ENCODE results near the gene PCDHGC3. TPM values are rescaled to one million over a fixed set of nuclear protein-coding genes. Genes with fewer than 3 reads are reported as not detected.

Gene PCDHGC3
- total RNA-seq, 1 donor from 2014 or later: 0.07 TPM

DNA sequence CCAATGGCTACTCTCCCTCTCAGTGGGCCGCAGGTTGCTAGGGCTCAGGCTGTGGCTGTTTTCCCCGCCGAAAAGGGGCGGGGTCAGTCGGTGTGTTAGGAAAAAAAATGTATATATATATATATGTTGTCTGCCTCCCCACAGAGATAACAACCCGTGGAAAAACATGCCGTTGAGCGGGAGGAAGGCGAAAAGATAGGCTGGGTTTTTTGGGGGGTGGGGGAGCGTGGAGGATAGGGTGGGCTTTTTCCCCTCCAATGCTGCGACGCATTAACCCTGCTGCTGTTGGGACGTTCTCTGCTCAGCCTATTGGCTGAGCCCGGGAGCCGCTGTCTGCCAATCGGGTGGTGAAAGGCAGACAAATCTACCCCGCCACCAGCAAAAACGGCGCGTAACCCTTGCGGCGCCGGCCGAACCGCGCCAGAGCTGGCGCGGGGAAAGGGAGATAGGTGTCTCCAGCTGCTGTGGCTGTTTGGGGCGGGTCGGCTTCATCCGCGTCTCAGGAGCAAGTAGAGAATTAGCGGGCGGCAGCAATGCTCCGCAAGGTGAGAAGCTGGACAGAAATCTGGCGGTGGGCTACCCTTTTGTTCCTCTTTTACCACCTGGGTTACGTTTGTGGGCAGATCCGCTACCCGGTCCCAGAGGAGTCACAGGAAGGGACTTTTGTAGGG lies 9.0 kb downstream of the PCDHGC3 start, which contains the start of gene PCDHGC4:
TSS of gene PCDHGC4 (plus strand) at position 390 of the 671 bp plus-strand sequence. CDS start at position 534, 144 bp downstream.
- intact Hi-C loops (cut with micrococcal nuclease): no loop called here

DNA sequence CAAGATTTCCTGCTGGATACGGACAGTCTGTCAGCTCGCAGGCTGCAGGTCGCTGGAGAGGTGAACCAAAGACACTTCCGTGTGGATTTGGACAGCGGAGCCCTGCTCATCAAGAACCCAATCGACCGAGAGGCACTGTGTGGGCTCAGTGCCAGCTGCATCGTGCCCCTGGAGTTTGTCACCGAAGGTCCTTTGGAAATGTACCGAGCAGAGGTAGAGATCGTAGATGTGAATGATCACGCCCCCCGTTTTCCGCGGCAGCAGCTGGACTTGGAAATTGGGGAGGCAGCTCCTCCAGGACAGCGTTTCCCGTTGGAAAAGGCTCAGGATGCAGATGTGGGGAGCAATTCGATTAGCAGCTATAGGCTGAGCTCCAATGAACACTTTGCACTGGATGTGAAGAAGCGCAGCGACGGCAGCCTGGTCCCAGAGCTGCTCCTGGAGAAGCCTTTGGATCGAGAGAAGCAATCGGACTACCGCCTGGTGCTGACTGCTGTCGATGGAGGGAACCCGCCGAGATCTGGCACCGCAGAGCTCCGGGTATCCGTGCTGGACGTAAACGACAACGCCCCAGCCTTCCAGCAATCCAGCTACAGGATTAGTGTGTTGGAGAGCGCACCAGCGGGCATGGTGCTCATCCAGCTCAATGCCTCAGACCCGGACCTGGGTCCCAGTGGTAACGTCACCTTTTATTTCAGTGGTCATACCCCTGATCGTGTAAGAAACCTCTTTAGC lies 9.7 kb downstream of the PCDHGC3 start:
- intact Hi-C loops (cut with micrococcal nuclease): no loop called here

DNA sequence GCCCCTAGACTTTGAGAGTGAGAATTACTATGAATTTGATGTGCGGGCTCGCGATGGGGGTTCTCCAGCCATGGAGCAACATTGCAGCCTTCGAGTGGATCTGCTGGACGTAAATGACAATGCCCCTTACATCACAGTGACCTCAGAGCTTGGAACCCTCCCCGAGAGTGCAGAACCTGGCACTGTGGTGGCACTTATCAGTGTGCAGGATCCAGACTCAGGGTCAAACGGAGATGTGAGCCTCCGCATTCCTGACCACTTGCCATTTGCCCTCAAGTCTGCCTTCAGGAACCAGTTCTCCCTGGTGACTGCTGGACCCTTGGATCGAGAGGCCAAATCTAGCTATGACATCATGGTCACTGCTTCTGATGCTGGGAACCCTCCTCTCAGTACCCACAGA lies 10.3 kb downstream of the PCDHGC3 start:
- intact Hi-C loops (cut with micrococcal nuclease): no loop called here

DNA sequence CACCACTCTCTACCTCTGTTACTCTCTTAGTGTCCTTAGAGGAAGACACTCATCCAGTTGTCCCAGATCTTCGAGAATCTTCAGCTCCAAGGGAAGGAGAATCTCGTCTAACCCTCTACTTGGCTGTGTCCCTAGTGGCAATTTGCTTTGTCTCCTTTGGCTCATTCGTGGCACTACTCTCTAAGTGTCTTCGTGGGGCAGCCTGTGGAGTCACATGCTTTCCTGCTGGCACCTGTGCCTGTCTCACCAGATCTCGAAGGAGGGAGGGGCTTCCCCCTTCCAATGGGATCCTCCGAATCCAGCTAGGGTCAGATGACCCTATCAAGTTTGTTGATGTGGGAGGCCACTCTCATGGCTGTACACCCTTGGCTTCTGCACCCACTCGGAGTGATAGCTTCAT lies 11.4 kb downstream of the PCDHGC3 start:
- intact Hi-C loops (cut with micrococcal nuclease): no loop called here

DNA sequence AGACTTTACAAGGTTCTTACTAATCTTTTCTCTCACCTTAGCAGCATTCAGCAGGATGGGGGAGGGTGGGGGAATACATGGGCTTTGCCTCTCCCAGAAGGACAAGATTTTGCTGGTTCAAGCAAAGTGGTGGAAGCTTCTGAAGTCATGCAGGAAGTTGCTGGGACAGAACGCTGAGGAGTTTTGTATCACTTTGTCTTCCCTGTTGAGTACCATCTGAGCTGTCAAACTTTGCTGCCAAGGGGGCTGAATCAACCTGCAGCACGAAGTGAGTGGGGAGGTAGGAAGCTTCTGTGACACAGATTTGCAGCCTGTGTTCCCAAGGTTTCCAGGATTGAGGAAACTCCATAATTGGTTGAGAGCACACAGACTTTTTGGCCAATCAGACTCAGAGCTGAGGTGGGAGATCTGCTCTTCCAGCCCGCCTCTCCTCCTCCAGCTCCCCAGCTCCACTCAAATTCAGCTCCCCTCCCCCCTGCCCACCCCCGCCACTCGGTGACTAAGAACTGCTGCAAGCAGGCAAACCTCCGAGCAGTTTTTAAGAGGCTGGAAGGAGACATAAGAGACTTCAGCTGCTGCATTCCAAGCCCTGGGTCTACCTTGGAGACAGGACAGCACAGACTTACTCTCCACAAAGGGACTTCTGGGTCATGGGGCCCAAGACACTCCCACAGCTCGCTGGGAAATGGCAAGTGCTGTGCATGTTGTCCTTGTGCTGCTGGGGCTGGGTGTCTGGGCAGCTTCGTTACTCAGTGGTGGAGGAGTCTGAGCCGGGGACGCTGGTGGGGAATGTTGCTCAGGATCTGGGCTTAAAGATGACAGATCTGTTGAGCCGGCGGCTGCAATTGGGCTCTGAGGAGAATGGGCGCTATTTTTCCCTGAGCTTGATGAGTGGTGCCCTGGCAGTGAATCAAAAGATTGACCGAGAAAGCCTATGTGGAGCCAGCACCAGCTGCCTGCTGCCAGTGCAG lies 13.1 kb downstream of the PCDHGC3 start, which contains the start of gene PCDHGC5:
TSS of gene PCDHGC5 (plus strand) at position 491 of the 971 bp plus-strand sequence. CDS start at position 651, 160 bp downstream.
- intact Hi-C loops (cut with micrococcal nuclease): no loop called here

DNA sequence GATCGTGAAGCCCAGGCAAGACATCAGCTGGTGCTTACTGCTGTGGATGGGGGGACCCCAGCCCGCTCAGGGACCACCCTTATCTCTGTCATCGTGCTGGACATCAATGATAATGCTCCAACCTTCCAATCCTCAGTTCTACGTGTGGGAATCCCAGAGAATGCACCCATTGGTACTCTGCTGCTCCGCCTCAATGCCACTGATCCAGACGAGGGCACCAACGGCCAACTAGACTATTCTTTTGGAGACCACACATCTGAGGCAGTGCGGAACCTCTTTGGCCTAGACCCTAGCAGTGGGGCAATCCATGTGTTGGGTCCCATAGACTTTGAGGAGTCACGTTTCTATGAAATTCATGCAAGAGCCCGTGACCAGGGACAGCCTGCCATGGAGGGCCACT lies 14.1 kb downstream of the PCDHGC3 start:
- intact Hi-C loops (cut with micrococcal nuclease): no loop called here

DNA sequence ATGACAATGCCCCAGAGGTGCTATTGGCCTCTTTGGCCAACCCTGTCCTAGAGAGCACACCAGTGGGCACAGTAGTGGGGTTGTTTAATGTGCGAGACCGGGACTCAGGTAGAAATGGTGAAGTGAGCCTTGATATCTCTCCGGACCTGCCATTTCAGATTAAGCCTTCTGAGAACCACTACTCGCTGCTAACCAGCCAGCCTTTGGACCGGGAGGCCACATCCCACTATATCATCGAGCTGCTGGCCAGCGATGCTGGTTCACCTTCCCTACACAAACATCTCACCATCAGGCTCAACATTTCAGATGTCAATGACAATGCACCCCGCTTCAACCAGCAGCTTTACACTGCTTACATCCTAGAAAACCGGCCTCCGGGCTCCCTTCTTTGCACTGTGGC lies 14.5 kb downstream of the PCDHGC3 start:
- intact Hi-C loops (cut with micrococcal nuclease): no loop called here

DNA sequence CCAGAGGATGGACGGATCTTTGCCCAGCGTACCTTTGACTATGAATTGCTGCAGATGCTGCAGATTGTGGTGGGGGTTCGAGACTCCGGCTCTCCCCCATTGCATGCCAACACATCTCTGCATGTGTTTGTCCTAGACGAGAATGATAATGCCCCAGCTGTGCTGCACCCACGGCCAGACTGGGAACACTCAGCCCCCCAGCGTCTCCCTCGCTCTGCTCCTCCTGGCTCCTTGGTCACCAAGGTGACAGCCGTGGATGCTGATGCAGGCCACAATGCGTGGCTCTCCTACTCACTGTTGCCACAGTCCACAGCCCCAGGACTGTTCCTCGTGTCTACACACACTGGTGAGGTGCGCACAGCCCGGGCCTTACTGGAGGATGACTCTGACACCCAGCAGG lies 15.0 kb downstream of the PCDHGC3 start:
- intact Hi-C loops (cut with micrococcal nuclease): no loop called here

DNA sequence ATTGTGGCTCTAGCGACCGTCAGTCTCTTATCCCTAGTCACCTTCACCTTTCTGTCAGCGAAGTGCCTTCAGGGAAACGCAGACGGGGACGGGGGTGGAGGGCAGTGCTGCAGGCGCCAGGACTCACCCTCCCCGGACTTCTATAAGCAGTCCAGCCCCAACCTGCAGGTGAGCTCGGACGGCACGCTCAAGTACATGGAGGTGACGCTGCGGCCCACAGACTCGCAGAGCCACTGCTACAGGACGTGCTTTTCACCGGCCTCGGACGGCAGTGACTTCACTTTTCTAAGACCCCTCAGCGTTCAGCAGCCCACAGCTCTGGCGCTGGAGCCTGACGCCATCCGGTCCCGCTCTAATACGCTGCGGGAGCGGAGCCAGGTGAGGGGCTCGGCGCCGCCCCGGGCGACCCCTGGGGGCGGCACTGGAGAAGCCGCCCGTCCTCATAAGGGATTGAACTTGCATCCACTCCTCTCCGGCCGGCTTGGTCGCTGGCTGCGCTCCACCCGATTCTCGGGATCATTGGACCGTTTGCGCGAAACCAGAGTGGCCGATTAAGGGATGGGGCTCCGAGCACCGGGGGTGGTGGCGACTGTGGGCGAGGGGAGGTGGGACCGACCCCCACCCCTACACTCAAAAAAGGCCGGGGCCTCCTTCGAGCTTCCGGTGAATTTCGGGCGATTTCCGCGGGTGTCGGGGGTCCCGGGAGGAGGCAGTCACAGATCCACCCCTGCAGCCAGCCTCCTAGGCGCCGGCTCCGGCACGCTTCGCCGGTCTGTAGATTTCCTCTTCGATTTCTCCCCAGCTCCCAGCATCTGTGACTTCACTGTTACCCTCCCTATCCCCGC lies 15.8 kb downstream of the PCDHGC3 start:
- intact Hi-C loops (cut with micrococcal nuclease): no loop called here

DNA sequence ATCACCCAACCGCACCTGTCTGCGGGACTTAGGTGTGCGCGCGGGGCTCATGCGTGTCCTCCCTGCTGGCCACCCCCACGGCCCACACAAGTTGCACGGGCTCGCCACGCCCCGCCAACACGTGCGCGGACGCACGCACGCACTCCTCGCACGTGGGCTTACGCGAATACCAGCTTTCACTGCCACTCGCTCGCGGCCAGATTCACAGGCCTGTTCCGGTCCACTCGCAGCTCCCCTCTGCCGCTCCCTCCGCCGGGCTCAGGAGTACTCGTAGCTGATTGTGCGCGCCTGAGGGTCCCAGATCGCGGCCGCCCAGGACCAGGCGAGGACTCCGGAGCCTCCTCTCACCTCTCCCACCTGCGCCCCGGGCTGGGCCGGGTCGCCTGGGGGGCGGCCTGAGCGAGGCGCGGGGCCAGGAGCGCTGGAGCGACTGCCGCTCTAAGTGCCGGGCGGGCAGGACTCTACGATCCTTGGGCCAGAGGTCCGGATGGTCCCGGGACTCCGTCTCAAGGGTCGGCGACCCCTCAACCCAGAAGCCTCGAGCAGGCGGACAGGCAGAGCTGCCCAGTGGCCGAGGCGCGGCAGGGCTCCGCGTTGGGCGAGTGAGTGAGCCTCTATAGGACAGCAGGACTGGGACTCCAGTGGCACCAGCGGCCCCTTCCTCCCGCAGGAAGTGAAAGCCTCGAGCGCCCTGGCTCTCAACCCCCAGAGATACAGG lies 16.6 kb downstream of the PCDHGC3 start:
- intact Hi-C loops (cut with micrococcal nuclease): no loop called here

DNA sequence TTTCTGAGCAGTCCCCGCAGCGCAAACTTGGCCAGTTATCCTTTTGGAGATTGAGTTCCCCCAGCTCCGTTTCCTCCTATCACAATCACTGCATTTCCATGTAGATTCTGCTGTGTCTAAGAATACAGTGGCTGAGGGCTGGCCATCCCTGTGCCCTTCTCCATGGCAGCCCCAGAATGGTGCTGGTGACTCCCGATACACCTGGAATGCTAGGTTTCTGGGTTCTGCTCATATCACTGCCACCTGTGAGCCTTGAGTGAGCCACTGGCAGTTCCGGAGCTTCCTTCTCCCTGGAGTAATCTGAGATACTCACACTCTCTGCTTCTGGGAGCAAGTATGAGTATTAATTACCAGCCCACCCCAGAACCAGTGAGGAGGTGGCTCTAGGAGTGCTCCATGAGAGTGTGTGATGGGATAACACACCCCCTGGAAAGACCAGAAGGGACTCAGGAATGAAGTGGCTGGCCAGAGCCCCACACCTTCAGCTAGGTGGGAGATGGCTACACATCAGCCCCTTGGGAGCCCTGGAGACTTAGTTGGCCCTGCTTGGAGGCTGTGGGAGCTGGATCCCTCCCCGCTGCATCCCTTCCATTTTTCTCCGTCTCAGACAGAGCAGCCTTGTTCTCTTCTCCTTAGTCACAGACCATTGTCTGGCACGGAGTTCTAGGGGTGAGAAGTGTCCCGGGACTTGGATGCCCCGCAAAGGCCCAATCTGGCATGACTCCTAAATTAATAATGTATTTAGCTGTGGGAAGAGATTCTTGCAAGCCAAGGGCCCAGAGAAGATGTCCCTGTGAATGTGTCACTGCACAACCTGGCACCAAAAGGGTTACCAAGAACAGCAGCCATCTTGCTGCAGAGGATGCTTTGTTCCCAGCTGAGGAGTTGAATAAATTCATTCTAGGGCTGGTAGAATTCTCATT lies 18.0 kb downstream of the PCDHGC3 start:
- intact Hi-C loops (cut with micrococcal nuclease): no loop called here

DNA sequence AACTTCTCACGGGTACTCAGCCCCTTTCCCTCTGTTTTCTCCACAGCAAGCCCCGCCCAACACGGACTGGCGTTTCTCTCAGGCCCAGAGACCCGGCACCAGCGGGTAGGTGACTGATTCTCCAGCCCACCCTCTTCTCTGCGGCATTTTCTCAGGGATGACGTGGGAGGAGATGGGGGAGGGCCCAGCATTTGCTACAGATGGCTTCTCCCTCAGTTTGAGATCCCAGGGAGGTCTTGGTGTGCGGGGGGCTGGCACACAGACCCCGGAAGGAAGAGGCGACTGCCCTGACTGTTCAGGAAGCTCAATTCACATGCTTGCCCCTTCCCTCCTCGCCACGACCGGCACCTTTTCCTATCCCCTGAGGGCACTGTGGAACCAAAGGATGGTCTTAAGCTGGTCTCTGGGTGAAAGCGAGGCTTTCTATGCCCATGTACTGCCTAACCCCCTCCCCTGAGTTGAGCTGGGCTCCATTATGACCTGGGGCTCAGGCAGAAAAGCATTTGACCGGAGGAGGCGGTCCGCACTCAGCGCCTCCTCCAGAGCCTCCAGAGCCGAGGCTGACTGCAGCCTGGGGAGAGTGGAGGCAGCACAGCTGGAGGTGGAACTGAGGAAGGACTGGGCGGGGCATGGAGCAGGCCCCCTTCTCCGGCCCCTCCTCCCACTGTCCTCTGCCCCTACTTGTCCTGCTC lies 19.1 kb downstream of the PCDHGC3 start:
- intact Hi-C loops (cut with micrococcal nuclease): no loop called here

DNA sequence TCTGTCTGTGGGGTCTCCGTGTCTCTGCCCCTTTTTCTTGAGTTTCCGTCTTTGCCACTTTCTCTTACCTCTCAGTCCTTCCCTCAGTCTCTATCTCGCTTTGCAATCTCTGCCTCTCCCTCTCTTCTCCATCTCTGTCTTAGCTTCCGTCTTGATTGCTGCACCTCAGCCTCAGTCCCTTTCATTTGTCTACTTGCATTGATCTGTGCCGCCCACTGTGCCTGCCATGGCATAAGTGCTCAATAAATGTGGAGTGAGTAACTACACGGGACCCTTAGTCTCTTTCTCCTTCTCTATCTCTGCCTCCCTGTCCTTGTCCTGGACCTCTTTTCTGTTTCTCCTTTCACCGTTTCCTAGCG lies 19.7 kb downstream of the PCDHGC3 start:
- intact Hi-C loops (cut with micrococcal nuclease): no loop called here

DNA sequence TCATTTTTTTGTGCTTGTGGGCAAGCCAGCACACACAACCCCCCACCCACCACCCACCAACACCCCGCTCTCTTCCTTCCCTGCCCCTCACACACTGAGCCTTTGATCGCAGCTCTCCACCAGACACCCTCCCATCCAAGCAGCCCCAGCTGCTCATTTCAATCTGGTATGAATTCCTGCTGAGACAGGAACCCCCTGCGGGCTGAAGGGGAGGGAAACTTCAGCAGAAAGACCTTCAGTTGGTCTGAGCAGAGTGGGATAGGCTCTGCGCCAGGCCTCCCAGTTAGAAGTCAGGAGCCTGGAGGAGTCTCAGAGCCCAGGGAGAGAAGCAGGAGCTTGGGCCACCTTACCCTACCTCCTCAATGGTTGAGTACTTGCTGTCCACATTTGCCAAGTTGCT lies 20.3 kb downstream of the PCDHGC3 start:
- intact Hi-C loops (cut with micrococcal nuclease): no loop called here

DNA sequence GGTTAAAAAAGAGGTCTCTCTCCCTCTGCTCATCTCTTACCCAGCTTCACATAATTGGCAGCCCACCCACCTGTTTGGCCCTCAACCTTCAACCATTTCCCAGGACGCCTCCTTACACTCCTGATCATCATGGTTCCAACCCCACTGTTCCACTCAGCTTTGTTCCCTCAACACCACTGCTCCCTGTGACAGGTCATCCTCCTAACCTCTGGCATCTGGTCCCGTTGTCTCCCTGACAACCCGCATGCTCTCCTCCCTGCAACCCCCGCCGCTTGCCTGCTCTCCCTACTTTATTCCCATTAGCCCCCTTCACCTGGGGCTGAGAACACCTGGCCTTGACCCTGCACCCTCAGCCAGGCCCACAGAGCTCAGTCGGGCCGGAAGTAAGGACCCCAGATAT lies 26.0 kb downstream of the PCDHGC3 start:
- intact Hi-C loops (cut with micrococcal nuclease): no loop called here

DNA sequence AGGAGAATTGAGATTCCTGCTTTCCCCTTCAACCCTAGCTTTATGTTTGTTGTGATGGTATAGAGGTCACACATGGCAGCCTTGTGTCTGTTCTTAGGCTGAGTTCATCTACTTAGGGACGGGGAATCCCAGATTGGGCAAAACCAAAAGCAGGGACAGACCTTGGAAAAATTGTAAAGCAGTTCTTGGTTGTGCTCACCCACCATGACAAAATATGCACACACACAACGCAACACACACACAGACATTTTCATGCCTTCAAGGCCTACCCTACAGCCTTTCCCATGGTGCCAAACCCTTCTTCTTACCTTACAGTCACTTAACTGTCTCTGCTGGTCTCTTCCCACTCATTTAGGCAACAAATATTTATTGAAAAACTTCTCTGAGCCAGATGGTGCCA lies 27.9 kb downstream of the PCDHGC3 start:
- intact Hi-C loops (cut with micrococcal nuclease): no loop called here

DNA sequence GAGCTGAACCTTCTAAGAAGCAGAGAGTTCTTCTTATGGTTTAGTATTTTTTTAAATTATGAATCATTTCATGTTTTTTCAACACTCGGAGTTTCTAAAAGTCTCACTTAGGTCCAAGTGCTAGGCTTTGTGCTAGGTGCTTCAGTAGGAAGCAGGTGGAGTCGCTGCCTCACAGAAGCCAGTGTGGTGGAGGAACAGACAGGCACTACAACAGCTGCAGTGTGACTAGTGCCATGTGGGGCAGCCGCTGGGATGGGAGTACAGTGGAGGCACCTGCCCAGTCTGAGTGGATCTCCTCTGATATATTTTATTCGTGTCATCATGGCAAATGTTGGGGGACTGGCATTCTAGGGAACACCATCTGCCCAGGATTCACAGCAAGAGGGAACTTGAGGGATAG lies 28.4 kb downstream of the PCDHGC3 start:
- intact Hi-C loops (cut with micrococcal nuclease): no loop called here

DNA sequence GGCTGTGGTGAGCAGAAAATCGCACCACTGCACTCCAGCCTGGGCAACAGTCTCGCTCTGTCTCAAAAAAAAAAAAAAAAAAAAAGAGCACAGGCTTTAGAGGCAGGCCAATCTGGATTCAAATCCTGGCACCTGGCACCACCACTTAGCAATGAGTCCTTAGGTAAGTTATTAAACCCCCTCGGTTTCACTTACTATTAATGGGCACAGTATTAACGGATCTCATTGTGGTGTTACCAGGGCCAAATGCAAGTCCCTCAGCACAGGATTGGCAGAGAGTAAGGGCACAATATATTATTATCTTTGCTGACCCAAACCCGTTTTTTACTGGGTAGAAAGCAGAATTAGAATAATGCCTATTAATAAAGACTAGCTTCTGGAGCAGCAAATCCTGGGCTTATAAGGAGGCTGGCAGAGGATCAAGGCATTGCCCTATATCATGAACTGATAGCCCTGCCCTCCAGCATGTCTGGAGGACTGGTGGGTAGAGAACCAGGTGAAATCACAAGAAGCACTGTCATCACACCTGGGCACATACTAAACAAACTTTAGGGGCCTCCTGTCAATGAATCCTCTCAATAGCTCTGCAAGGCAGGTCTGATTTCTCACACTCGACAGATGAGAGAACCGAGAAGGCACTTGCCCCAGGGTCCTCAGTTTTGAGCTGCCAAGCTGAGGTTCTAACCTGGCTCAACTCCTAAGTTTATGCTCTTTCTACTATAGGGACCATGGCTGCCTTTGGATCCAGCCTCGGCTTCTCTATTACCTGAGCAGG lies 30.8 kb downstream of the PCDHGC3 start:
- intact Hi-C loops (cut with micrococcal nuclease): no loop called here

All from T-helper 2 cell treated with Interferon-gamma antibody and Interleukin-4, amounts not matched to agents 100 ng/mL and 5 ng/mL, for 36 hours (primary cell).